HG03135 (cell line): ENCODE results near the gene NUBPL.
"Not testable (repeated sequence)": the region's sequence is repeated elsewhere in the genome, so short reads cannot be mapped to it uniquely, and the experiment has no call there.

Source experiments
- ATAC-seq: cut with Tn5 transposase; IDR thresholded peaks from one replicate; pipeline ENCODE4 v1.9.1; 2021; ENCODE audit warnings: mild to moderate bottlenecking, moderate library complexity; ENCODE audit not compliant: unreplicated experiment

NUBPL gene

DNA sequence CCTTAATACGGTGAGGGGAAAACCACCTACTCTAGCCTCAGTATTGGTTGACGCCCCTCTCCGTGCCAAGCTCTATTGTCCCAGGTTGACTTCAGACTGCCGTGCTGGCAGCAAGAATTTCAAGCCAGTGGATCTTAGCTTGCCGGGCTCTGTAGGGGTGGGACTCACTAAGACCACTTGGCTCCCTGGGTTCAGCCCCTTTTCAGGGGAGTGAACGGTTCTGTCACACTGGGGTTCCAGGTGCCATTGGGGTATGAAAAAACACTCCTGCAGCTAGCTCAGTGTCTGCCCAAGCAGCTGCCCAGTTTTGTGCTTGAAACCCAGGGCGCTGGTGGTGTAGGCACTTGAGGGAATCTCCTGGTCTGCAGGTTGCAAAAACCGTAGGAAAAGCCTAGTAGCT, 107.1 kb downstream of the NUBPL start:
- ATAC-seq, result no peak

DNA sequence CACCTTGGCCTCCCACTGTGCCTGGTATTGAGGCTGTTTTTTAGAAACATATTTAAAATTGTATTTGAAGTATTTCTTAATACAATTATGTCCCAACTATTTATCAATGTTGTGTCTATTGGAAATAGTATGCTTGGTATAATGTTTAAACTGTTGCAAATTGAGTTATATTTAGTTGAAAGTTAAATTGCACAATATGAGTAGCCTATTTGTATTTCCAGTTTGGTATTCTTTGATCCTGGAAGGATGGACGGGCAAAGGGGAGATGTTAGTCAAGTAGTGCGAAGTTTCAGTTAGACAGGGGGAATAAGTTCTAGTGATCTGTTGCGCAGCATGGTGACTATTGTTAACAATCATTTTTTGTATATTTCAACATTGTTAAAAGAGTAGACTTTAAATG, 111.5 kb downstream of the NUBPL start:
- no peak for ATAC-seq

DNA sequence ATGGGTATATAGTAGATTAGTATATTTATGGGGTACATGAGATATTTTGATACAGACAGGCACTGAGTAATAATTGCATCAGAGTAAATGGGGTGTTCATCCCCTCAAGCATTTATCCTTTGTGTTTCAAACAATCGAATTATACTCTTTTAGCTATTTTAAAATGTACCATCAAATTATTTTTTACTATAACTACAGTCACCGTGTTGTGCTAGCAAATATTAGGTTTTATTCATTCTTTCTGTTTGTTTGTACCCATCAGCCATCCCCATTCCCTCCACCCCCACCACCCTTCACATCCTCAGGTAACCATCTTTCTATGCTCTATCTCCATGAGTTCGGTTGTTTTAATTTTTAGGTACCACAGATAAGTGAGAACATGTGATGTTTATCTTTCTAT, 115.8 kb downstream of the NUBPL start:
- no peak for ATAC-seq

DNA sequence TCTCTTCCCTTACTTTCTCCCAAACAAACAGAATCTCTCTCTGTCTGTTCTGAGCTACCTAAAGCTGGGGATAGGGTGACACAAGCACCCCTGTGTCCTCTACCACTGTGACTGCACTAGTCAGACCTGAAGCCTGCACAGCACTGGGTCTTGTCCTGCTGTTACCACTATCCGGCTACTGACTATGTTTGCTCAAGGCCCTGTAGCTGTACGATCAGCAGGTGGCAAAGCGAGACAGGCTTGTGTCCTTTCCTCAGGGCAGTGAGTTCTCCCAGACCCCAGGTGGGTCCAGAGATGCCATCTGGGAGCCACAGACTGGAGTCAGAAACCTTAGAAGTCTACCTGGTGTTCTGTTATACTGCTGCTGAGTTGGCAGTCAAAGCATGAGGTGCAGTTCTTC, 116.4 kb downstream of the NUBPL start:
- no peak for ATAC-seq

DNA sequence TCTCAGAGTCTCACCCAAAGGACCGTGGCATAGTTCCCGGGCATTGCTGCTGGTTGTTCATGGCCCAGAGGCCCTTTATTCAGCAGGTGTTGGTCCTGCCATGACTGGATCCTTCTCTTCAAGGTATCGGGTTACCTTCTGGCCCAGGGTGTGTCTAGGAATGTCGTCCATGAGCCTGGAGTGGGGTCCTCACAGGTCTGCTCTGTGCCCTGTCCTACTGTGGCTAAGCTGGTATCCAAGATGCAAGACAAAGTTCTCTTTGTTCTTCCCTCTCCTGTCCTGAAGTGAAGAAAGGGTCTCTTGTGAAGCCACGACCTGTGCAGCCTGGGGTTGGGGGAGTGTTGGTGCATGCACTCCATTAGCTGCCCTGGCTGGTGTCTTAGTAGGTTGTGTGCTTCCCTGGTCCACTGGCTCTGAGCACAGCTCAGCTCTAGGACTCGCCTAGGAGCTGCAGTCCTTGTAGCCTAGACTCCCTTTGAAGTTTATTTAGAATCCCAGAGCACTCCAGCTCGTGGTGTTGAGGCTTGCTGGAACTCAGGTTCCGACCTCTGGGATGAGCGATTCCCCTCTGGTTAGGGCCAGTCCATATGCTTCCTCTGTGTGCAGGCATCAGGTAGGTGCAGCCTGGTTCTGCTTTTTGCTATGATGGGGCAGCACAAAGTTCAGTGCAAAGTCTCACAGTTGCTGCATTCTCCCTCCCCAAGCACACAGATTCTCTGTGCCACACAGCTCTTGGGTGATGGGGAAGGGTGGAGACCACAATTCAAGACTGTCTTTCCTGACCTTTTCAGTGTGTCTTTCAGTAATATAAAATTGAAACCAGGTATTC, 117.4 kb downstream of the NUBPL start:
- ATAC-seq, result no peak

DNA sequence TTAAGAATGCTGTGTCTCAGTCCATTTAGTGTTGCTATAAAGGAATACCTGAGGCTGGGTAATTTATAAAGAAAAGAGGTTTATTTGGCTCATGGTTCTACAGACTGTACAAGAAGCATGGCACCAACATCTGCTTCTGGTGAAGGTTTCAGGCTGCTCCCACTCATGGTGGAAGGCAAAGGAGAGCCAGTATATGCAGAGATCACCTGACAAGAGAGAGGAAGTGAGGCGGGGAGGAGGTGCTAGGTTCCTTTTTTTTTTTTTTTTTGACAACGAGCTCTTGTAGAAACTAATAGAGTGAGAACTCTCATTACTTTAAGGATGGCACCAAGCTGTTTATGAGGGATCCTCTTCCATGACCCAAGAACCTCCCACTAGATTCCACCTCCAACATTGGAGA, 121.6 kb downstream of the NUBPL start:
- no peak for ATAC-seq

DNA sequence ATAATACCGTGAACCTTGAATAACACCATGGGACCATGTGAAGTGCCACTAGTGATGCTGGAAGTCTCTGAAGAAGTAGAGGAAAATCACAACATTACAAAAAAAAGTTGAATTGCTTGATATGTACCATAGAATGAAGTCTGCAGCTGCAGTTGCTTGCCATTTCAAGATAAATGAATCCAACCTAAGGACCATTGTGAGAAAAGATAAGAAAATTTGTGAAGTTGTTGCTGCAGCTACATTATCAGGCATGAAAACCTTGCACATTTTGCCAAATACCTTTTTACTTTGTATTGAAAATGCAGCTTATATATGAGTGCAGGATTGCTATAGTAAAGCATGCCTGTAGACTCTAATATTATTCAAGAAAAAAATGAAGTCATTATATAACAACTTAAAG, 126.5 kb downstream of the NUBPL start:
- no peak for ATAC-seq

DNA sequence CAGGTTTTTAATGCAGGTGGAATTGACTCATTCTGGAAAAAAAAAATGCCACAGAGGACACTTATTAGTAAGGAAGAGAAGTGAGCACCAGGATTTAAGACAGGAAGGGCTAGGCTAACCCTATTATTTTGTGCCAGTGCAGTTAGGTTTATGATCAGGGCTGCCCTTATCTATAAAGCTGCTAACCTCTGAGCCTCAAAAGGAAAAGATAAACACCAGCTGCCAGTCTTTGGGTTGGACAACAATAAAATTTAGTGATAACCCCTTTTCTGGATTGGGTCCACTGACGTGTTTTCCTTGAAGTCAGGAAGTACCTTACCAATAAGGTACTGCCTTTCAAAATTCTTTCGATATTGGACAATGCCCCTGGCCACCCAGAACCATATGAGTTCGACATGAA, 128.9 kb downstream of the NUBPL start:
- no peak for ATAC-seq

DNA sequence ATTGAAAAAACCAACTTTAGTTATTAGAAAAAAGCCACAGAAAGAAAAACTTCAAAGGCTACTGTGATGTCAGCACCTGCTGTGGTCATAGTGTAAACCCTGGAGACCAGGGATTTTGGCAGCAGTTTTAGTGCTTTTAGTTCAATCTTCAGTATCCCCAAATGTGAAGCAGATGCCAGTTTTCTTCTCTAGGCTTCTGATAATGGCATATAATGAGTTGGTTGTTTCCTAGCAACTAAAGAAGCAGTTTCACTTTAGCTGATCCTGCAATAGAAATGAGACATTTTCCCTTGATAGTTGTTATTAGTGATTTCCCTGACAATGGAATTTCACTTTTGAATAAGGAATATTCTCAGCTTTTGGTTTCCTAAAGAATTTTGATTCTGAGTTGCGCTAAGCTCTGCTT, 131.2 kb downstream of the NUBPL start:
- ATAC-seq, result no peak

DNA sequence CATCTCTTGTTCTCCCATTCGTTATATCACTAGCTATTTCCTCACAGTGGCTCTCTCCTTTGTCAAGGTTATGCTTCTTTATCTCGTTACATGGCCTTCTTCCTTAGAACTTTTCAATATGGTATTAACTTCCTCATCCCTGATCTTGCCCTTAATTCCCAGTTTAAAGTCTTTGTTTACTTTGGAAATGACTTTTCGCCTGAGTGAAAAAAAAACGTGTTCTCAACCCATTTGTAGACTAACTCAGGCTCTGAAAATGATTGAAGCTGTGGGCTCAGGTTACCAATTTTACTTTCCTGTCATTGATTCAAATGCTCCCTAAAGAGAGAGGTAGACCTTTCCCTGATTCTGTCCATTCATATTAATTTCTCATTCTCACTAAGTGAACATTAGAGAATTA, 135.2 kb downstream of the NUBPL start:
- ATAC-seq, result no peak

DNA sequence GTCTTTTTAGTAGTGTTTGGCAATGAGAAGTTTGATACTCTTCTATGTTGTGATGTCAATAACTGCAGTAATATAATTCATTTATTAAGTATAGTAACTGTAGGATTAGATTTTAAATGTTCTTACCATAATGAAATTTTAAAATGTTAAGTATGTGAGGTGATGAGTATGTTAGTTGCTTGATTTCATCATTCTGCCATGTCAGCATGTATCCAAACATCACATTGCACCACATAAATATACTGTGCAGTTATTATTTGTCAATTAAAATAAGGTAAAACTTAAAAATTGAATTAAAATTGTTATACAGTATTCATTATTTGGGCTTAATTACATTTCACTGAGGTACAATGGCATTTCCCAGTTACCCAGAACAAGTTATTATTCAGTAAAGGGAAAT, 138.6 kb downstream of the NUBPL start:
- ATAC-seq, result no peak

DNA sequence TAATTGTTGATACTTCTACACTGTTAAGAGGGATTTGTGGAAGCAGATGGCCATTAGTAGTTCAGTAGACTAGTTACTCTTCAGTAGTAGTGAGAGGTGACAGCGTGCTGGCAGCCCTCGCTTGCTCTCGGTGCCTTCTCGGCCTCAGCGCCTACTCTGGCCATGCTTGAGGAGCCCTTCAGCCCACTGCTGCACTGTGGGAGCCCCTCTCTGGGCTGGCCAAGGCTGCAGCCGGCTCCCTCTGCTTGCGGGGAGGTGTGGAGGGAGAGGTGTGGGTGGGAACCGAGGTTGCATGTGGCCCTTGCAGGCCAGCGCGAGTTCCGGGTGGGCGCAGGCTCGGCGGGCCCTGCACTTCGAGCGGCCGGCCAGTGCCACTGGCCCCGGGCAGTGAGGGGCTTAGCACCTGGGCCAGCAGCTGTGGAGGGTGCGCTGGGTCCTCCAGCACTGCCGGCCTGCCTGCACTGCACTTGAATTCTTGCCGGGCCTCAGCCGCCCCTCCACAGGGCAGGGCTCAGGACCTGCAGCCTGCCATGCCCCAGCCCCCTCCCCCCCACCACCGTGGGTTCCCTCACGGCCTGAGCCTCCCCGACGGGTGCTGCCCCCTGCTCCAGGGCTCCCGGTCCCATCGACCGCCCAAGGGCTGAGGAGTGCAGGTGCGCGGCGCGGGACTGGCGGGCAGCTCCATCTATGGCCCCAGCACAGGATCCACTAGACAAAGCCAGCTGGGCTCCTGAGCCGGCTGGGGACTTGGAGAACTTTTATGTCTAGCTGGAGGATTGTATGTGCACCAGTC, 139.3 kb downstream of the NUBPL start:
- no peak for ATAC-seq

DNA sequence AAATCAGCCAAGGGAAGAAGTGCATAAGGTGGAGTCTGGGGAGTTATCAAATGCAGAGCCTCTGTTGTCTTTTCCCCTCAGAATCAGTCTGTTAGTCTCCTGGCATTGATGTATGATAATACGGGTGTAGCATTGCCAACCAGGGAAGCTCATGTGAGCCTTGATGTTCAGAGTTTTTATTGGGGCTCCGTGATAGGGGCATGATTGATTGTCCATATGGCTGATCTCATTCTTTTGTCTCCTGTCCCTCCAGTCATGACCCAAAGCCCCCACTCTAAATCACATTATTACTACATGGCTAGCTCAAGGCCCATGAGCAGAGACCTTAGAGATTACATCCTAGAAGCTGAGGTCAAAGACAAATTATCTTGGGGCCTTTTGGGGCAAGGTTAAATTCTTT, 140.9 kb downstream of the NUBPL start:
- ATAC-seq, result no peak

DNA sequence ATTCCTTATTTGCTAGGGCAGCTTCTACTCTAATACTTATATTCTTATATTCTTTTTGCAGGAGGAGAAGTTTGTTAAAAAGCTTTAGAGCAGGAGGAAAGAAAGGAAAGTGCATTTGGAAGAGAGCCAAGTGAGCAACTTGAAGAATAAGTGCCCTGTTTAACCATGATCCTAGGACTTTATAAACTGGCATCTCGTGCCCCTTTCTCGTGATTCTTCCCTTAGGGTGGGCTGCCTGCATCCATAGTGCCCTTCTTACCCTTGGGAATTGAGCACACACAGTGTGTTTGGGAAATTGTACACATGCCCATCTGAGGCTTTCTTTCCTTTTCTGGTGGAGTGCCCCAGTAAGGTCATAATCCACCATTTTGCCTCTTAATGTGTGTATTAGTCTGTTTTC, 141.9 kb downstream of the NUBPL start:
- ATAC-seq, result no peak

DNA sequence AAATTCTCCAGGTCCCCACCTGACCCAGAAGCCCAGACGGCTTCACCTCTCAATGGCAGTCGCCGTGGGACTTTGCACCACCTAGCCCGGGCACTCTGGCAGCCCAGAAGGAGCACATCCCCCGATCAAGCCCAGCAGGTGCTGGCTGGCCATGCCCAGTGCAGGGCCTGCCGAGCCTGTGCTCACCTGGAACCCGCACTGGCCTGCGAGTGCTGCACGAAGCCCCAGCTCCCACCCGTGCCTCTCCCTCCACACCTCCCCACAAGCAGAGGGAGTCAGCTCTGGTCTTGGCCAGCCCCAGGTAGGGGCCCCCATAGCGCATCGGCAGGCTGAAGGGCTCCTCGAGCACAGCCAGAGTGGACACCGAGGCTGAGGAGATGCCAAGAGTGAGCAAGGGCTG, 144.5 kb downstream of the NUBPL start:
- no peak for ATAC-seq

DNA sequence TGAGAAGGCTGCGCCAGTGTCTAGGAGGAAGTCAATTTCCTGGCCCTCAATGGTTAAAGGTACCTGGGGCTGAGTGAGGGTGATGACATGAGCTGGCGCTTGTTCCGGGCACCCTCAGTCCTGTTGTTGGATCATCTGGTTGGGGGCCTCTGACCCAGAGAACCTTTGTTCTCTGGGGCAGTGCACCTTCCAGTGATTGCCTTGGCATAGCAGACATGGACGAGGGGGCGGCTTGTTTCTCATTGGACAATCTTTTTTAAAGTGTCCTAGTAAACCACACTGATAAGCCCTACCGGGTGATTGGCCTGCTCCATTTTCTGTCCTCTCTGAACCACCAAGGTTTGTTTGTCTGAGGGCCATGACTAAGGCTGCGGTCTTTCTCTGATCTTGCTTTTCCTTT, 147.5 kb downstream of the NUBPL start:
- not testable (repeated sequence) for ATAC-seq

DNA sequence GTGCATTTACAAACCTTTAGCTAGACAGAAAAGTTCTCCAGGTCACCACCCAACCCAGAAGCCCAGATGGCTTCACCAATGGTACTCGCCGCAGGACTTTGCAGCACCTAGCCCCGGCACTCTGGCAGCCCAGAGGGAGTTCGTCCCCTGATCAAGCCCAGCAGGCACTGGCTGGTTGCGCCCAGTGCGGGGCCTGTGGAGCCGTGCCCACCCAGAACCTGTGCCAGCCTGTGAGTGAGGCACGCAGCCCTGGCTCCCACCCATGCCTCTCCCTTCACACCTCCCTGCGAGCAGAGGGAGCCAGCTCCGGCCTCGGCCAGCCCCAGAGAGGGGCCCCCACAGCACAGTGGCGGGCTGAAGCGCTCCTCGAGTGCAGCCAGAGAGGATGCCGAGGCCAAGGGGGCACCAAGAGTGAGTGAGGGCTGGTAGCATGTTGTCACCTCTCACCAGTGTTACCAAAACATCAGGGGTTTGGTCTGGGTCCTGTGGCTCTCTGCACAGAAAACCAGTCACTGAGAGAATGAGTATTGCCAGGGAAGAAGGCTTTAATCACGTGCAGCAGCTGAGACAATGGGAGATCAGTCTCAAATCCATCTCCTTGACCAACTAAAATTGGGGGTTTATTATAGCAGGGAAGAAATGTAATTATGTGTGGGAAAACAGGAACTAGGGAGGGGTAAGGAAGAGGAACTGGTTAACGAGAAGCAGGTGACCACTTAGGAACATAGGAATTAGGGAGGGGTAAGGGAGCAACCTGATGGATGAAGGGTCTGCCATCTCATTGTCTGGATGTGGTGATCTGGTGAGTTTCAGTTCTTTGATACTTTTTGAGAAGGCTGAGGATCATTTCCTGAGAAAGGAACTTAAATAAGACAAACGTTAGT, 151.3 kb downstream of the NUBPL start:
- no peak for ATAC-seq

DNA sequence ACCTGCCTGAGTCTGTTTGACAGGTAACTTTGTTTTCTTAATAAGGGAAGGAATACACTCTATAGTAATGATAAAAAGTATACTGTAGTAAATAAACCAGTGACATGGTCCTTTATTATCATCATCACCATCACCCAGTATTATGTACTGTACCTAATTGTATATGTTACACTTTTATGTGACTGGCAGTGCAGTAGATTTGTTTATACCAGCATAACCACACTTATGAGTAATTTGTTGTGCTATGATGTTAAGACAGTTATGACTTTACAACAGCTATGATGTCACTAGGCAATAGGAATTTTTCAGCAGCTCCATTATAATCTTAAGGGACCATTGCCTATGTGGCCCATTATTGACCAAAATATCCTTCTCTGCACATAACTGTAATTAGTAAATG, 155.0 kb downstream of the NUBPL start:
- no peak for ATAC-seq

DNA sequence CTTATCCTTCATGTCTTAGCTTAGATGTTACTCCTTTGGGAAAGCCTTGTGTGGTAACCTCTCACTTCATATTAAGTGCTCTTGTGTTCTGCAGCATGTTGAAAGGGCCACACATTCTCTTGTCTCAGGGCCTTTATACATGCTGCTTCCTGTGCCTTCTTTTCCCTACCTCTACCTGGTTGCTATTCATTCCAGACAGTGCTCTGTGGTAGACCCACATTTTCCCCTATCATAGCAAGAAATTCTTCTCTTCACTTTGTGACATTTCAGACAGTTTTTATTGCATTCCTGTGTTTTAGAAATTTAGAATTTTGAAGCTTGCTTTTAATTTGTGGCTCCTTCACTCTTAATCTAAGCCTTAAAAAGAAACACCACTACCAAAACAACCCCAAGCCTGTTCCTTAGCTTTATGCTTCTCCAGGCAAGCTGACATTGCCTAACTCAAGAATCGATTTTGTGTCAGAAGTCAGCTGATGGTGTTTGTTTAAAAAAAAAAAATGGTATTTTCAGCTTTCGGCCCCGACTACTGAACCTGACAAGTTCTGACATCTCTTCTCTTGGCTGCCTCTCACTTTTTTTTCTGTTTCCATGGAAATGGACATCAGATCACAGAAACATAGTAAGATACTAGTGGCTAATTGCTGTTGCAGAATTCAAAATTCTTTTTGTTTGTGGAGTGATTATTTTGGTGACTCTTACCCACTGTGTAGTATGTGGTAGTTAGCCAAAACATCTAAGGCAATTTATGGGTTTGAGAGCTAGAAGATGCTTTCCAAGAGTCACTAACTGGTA, 156.3 kb downstream of the NUBPL start:
- ATAC-seq, result no peak

DNA sequence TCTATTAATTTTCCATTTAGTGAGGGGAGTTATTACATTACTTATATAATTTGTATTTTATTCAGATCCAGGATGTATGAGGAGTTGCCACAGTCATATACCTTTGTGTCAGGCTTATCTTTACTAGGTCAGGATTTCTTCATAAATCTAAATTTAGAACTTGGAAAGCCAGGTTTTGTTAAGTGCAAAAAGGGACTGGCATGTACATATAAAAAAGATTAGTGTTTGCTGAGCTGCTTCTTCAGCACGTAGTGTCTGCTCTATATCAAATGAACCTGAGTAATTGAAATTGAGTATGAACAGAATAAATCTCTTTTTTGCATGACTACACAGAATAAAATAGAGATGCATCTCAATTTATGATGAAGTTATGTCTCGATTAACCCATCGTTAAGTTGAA, 157.4 kb downstream of the NUBPL start:
- ATAC-seq, result no peak

DNA sequence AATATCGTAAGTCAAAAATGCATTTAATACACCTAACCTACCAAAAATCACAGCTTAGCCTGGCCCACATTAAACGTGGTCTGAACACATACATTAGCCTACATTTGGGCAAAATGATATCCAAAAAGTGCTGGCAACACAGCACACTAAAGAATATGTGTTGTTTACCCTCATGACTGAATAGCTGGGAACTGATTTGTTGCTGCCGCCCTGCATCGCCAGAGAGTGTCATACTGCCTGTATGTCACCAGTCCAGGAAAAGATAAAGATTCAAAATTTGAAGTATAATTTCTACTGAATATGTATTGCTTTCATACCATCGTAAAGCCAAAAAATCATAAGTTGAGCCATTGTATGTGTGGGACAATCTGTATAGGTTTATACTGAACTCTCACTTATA, 157.8 kb downstream of the NUBPL start:
- ATAC-seq, result no peak
